HUDEP-2 (cell line): ENCODE measurements around the gene MRGPRE.
"Not testable (repeated sequence)": the region's sequence is repeated elsewhere in the genome, so short reads cannot be mapped to it uniquely, and the experiment has no call there.

Experiments
- DNase-seq, 76 experiments: peaks; one replicate each; lab custom pipeline; 2025; ENCODE audit not compliant: unreplicated experiment in 76 of 76; lab: John Stamatoyannopoulos, UW

The MRGPRE gene

GRCh38 chr11:3231851-3232744 is at the start of gene MRGPRE:
MRGPRE (minus strand) TSS chr11:3232417; CDS start chr11:3228799, 3,618 bp downstream.
- peak in 74 of 76 experiments; percentile 44 to 96 (median 91) for DNase-seq

- not testable (repeated sequence) for DNase-seq
Observed at GRCh38 chr11:3281146-3281545, 48.9 kb upstream of the MRGPRE start.

GRCh38 chr11:3280662-3281061 is 48.4 kb upstream of the MRGPRE start:
- not testable (repeated sequence) for DNase-seq

GRCh38 chr11:3278922-3279321 is 46.7 kb upstream of the MRGPRE start:
- DNase-seq: not testable (repeated sequence)

GRCh38 chr11:3273629-3274028 is 41.4 kb upstream of the MRGPRE start:
- peak in 4 of 76 experiments; percentile 2 to 38 (median 14) for DNase-seq

- DNase-seq: peak in 2 of 76 experiments; percentile 3 to 15
Observed at GRCh38 chr11:3262548-3262947, 30.3 kb upstream of the MRGPRE start.

GRCh38 chr11:3261831-3262230 is 29.6 kb upstream of the MRGPRE start:
- DNase-seq: peak in 26 of 76 experiments; percentile 1 to 66 (median 27)

GRCh38 chr11:3257509-3257908 is 25.3 kb upstream of the MRGPRE start:
- not testable (repeated sequence) for DNase-seq

GRCh38 chr11:3255241-3255640 is 23.0 kb upstream of the MRGPRE start:
- not testable (repeated sequence) for DNase-seq

GRCh38 chr11:3254773-3255172 is 22.6 kb upstream of the MRGPRE start:
- not testable (repeated sequence) for DNase-seq

- no peak for DNase-seq
Observed at GRCh38 chr11:3245071-3245470, 12.9 kb upstream of the MRGPRE start.

- no peak for DNase-seq
Observed at GRCh38 chr11:3243880-3244279, 11.7 kb upstream of the MRGPRE start.

- DNase-seq: no peak
Observed at GRCh38 chr11:3237119-3237518, 4.9 kb upstream of the MRGPRE start.

GRCh38 chr11:3234846-3235245 is 2.6 kb upstream of the MRGPRE start:
- no peak for DNase-seq

GRCh38 chr11:3232956-3233355 is 739 bp upstream of the MRGPRE start:
- no peak for DNase-seq

- peak in 22 of 76 experiments; percentile 37 to 68 (median 56) for DNase-seq
Observed at GRCh38 chr11:3231550-3231850, 717 bp downstream of the MRGPRE start.

- DNase-seq: peak in 1 of 76 experiments; percentile 52
Observed at GRCh38 chr11:3230636-3231549, 1.3 kb downstream of the MRGPRE start.

GRCh38 chr11:3229673-3230630 is 2.3 kb downstream of the MRGPRE start:
- DNase-seq: no peak

- DNase-seq: no peak
Observed at GRCh38 chr11:3228445-3228829, 3.8 kb downstream of the MRGPRE start.
